Limb (tissue), 2 donors: Measurements from ENCODE around the gene LMNA.
A peak's percentile ranks its signal among the peaks of the same experiment; 100 is the strongest.
"Not testable (repeated sequence)": the region's sequence is repeated elsewhere in the genome, so short reads cannot be mapped to it uniquely, and the experiment has no call there.

Experiments used
- DNase-seq, 2 donors: peaks; one replicate each; pipeline ENCODE4 v3.0.0-alpha.2; 2016; ENCODE audit errors: extremely low spot score in 2 of 2

Gene LMNA

DNA sequence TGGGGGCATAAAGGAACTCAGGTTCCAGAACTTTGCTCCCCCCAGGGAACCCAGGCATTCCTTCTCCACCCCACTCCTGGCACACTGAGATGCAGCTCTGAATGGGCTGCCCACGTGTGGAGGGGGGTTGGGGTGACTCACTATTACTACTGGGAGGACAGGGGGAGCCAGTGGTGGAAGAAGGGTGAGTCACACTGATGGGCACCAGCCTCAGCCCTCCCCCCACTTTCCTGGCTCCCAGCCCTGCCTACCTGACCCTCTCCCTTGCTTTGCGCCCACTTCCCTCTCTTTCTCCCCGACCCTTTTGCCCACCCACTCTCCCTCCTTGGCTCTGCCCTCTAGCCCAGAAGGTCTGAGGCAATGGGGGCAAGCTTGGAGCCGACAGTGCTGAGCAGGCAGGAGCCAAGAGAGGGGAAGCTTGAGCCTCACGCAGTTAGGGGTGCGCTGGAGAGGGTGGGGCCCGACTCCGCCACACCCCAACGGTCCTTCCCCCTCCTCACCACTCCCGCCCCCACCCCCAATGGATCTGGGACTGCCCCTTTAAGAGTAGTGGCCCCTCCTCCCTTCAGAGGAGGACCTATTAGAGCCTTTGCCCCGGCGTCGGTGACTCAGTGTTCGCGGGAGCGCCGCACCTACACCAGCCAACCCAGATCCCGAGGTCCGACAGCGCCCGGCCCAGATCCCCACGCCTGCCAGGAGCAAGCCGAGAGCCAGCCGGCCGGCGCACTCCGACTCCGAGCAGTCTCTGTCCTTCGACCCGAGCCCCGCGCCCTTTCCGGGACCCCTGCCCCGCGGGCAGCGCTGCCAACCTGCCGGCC, at the start of gene LMNA:
TSS of gene LMNA (plus strand) at position 611 of the 818 bp plus-strand sequence. CDS start 208 bp downstream, outside the sequence.
- peak; percentile 90 to 92 for DNase-seq

DNA sequence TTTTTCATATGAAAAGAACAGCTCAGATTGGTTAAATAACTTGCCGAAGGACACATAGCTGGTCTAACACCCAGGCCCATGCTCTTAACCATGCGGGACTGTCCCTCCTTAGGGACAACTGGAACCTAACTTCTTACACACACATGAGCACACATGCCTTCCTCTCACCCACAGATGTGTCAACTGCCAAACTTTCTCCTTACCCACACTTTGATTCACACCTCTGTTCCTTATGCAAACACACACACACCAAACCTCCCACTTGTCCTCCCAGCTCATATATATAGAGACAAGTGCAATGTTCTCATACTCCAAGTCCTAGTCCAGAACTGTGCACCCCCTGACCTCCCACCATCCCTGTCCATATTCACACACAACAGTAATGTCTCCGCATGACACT, 49.3 kb upstream of the LMNA start:
- no peak for DNase-seq

DNA sequence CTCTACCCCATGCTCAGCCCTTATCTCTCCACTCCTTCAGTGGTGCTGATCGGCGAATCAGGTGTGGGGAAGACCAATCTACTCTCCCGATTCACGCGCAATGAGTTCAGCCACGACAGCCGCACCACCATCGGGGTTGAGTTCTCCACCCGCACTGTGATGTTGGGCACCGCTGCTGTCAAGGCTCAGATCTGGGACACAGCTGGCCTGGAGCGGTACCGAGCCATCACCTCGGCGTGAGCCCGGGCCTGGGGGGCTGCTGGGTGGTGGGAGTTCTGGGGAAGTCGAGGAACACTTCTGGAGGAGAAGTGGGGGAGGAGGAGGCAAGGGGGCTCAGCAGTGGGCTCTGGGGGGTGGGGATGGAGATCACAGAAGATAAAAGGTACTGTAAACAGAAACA, 48.6 kb upstream of the LMNA start:
- DNase-seq: no peak

DNA sequence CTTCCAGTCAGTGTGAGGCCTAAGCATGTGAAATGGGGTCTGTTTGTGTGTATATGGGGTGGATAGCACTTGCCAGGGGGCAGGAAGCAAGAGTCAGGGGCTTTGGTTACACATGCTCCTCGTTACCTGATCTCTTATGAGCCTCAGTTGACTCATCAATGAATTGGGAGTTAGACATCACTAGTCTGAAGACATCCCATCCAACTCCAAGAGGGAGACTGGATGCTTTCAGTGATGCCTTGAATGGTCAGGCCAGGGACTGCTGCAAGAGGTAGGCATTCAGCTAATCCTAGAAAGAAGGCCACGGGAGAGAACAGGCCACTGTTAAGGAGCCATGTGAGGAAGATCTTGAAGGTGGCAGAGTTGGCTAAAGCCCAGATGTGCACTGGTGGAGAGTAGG, 47.2 kb upstream of the LMNA start:
- DNase-seq: no peak

DNA sequence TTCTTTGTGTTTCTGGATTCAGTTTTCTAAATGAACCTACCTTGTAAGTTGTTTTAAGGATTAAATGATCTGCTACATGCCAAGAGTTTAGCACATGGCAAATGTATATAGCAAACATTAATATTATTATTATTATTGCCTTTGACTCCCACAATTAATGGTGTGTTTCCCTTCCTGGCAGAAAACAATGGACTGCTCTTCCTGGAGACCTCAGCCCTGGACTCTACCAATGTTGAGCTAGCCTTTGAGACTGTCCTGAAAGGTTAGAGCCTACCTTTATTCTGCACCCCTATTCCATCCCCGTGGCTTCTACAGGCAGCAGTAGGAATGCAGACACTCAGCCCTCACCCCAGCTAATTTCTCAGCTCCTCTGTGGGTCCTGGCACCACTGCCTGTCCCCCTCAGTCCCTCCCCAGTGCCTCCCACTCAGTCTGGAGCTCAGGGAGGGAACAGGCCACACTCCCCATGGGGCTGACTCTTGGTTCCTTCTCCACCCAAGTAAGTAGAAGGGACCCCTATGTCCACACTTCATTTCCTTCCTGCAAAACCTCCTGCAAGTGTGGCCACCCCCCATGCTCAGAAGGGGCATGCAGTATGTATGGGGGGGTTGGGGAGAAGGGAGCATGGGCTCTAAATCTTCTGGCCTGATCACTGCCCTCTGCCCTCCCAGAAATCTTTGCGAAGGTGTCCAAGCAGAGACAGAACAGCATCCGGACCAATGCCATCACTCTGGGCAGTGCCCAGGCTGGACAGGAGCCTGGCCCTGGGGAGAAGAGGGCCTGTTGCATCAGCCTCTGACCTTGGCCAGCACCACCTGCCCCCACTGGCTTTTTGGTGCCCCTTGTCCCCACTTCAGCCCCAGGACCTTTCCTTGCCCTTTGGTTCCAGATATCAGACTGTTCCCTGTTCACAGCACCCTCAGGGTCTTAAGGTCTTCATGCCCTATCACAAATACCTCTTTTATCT, 44.7 kb upstream of the LMNA start:
- no peak for DNase-seq

DNA sequence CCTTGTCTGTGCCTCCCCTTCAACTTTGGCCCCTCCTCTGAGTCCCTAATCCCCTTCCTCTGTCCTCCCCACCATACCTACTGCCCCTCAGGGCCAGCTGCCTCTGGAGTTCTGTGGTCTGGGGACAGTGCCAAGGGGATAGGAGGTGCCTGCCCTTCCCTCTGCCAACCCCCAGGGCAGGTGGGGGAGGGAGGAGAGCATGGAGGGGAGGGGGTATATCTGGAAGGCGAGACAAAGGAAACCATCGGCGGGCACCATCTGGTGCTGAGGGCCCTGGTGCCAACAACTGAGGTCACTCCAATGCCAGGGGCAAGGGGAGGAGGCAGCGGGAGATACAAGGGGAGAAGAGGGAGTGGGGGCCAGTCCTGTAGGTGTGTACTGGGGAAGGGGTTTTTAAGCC, 44.0 kb upstream of the LMNA start:
- no peak for DNase-seq

DNA sequence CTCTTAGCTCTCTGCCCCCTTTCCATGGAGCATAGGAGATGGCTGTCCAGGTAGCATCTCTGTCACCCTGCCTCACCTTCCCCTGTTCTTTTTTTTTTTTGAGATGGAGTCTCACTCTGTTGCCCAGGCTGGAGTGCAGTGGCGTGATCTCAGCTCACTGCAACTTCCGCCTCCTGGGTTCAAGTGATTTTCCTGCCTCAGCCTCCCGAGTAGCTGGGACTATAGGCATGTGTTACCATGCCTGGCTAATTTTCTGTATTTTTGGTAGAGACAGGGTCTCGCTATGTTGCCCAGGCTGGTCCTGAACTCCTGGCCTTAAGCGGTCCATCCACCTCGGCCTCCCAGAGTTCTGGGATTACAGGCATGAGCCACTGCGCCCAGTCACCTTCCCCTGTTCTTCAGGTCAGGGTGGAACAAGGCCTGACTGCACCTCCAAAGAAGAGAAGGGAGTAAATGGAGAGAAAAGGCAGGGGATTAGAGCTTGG, 43.1 kb upstream of the LMNA start:
- DNase-seq: not testable (repeated sequence)

DNA sequence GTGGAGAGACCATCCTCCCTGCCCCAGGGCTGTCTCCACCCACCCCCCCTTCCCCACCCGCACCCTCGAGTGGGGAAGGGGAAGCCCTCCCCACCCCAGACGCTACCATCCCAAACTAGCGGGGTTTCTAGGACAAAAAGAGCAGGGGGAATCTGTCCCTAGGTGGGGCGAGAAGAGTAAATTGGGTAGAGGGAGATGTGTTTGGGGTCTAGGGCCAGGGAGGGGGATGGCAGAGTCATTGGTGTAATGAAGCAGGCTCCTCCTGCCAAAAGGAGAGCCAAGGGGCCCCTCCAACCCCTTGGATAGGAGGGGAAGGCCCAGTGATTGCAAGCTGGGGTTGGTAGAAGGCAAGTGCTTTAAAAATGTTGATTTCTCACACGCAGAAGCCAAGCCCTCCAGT, 42.3 kb upstream of the LMNA start:
- no peak for DNase-seq

DNA sequence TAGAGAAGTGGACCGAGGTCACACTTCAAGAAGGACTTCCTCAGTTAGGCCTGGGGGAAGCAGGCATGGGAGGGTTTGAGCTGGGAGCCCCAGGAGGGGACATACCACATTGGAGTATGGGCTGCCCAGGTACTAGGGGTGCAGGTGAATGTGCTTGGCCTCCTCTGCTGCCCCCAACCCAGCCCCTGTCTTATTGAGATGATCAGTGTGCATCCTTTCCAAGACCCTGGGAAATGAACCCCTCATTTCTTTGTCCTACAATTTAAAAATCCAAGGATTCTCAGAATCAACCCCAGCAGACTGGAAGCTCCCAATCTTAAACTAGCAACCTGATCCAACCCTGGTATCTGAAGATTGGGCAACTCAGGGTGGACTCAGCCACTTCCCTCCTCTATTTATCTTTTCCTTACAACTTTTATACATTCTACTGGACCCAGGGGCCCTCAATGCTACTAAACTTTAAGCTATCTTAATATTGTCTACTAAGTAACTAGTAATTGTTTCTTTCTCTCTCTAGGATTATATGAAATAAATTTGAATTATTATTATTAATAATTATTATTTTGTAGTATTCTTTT, 41.3 kb upstream of the LMNA start:
- DNase-seq: no peak

DNA sequence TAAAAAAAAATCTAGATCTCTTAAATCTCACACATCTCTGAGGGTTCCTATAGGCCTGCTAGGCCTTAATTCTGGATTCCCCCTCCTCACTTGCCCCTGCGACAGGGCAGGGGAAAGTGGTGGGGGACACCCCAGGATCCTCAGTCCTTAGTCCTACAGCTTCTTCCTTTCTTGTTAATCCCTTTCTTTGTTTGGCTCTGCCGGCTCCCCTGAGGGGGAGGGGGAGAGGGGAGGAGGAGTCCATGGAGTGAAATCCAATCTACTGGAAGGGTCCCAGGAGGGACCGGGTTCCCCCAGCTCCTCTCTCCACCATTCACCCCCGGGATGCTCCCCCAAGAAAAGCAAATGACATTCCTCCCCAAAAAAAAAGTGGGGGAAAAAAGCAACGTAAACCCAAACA, 40.8 kb upstream of the LMNA start:
- no peak for DNase-seq

DNA sequence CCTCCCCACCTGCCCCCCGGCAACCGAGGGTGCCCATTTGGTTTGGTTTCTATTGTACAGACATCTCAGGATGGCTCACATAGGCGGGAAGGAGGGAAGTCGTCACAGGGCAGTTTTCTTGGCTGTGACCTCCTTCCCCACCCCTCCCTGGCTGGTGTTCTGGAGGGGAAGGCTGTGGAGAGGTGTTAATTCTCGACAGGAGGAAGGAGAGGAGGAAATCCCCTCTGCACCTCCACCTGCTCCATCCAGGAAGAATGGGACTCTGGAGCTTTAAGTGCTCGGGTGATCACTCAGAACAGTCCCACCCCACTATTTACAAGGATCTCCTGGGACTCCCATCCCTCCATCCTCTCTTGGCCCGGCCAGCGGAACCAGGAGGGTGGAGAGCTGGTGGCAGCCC, 39.9 kb upstream of the LMNA start:
- no peak for DNase-seq

DNA sequence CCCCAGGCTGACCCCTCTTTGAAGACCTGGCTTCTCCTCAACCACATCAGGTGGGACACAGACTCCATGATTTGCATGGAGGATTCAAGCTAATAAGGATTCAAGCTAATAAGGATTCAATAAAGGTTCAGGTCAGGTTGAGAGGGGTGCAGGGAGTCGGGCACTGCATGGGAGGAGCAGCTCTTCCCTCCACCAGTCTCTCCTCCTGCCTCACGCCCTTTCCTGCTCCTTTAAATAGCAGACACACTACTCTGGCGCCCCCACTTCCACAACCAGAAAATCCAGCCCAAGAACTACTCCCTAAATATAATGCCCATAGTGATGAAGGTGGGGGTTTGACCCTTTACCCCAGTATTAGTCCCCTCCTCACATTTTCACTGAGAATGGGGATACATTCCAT, 39.3 kb upstream of the LMNA start:
- no peak for DNase-seq

DNA sequence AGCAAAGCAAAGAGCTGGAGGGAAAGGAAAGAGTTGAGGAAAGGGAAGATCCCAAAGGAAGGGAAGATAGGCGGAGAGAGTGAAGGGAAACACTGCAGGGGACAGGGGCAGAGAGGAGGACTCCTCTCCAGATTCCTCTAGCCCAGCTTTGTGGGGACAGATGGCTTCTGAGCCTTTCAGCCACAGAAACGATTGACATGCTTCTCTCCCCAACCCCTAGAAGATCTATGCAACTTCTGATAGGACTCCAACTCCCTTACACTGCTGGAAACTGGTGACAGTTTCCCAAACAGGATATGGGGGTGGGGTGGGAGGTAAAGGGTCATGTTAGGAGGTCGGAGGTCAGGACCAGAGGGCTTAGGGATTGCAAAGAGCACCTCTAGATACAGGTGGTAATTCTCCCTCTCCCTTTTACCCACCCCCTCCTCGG, 38.7 kb upstream of the LMNA start:
- DNase-seq: no peak

DNA sequence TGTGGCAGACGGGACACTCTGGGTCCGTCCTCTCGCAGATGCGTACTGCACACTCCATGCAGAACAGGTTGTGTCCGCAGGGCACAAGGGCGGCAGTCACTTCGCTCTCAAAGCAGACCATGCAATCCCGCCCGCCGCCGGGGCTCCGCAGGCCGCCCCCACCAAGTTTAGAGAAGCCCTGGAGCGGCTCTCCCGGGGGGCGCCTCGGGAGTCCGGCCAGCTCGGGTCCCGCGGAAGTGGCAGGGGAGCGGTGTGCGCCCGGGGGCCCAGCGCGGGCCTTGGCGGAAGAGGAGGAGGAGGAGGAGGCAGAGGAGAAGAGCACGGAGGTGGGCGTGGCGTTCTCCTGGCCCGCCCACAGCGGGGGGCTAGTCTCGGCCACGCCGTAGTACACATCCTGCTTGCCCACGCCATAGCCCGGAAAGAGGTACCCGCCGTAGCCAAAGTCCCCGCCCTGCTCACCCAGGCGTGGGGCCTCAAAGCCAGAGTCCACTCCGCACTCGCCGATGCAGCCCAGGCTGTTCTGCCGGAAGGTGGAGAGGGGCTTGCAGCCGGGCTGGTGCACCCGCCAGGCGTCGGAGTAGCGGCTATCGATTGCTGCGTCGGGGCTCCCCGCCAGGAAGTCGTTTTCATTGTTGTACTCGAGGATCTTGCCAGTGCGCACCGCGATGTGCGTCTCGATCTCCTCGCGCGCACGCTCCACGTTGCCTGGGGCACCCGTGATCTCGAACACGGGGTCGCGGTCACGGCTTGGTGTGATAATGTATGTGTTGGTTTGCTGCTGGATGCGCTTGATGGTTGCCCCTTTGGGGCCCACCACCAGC, 37.7 kb upstream of the LMNA start:
- peak in 1 of 2 donors; percentile 67 for DNase-seq

DNA sequence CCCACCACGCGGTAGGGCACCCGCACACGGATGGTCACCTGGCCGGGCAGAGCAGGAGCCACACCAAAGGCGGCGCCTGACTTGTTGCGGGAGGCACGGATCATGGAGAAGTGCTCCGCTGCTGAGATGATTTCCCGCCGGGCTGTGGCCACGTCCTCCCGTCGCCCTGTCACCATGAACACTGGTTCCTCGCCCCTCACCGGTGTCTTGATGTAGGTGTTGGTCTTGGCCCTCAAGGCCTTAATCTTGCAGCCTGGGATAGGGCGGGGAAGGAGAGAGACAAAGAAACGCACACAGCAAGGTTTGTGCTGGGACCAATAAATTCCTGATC, 37.1 kb upstream of the LMNA start:
- no peak for DNase-seq

DNA sequence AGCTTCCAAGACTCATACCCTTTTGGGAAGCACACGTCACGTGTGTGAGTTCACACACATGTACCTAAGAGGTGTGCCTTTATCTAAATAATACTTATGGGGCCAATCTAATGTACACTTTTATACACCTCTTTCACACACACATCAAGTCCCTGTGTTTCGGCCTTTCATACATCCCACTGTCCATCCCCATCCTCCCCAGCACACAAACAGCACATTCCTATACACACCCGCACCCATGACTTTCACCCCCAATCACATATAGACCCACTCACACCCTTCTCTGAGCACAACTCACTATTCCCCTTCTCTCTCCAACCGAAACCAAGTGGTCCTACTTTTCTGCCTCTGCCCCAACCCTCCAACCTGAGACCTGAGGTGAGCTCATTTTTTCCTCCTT, 35.8 kb upstream of the LMNA start:
- DNase-seq: no peak

DNA sequence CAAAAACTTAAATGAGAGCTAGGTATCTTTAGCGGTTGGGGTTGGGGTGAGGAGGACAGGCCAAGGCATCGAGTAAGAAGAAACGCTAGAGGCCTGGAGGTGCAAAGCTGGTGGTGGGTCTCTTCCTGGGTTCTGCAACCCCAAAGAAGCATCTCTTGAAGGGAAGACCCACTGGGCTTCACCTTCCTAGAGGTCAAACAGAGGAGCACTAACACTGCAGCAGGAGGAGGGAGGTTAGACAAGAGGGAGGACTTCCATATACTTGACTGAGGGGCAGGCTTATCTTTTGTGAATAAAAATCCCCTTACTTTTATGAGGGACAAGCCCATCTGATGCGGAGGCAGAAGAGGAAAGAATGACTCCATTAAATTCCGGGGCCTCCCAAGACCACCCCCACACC, 34.7 kb upstream of the LMNA start:
- DNase-seq: no peak

DNA sequence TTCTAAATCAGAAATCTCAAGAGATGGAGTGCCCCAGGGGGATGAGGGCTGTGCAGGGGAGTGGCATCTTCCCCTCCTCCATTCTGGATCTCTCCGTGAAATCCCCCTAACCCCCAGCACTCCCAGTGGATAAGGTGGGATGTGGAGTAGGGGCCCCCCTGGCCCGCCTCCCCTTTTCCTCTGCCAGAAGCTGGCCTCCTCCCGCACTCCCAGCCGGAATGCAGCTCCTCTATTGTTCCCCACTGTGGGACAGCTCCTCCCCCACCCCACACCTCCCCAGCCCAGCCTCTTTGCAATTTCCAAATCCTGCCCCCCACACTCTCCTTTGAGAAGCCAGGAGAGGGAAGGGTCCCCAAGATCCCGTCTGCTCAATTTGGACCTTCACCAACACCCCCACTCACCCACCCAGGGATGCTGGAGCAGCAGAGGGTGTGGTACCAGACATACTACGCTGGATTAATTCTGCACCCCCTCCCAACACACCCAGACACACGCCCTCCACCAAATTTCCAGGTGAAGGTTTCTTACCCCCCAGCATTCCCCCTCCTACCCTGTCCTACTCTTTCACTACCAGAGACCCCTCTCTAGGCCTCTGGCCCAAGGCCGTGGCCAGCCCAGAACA, 34.2 kb upstream of the LMNA start:
- peak in 1 of 2 donors; percentile 73 for DNase-seq

DNA sequence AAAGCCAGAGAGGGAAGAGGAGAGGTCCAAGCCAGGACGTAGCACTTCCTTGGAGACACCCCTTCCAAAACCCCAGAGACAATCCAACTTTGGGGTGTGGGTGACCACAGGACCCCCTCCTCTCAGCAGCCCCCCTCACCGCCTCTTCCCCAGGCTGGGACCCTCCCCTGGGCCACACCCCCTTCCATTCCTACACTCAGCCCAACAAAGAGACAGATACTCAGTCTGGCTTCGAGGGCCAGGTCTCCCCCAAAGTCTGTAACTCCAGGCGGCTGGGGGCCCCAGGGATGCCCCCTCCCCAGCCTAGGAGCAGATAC, 33.7 kb upstream of the LMNA start:
- peak in 1 of 2 donors; percentile 74 for DNase-seq

DNA sequence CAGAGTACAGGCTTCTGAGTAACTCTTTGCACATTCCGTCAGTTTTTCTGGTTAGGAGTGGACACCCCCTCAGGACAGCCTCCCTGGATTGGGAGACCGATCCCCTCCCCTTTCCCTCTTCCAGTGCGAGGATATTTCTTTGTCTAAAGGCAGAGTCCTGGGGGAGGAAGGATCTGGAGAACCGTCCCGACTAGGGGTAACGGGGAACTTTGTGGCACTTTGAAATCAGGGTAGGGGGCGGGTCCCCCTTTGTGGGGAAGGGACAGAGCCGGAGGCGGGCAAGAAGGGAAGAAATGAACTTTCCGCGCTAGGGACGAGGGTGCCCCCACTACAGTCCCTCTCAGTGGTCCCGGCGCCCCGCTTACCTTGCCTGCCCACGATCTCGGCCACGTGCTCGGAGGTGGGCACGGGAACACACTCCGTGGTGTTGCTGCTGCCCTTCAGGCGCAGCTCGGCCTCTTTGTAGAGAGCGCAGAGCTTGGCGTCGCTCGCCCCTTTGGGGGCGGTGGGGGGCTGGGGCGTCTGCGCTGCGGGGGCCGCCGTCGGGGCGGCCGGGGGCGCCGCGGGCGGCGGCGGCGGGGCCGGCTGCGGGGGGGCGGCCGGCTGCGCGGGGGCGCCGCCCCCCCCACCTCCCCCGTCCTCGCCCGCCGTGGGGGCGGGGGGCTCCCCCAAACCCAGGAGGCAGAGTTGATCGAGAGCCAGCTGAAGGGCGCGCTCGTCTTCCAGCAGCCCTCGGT, 33.2 kb upstream of the LMNA start:
- DNase-seq: peak in 1 of 2 donors; percentile 72
